Fibroblast of skin of left biceps (primary cell): ENCODE results near the gene ZNF141.
A peak's percentile ranks its signal among the peaks of the same experiment; 100 is the strongest.
"Not testable (repeated sequence)": the region's sequence is repeated elsewhere in the genome, so short reads cannot be mapped to it uniquely, and the experiment has no call there.

Source experiments
- DNase-seq, 2 experiments: peaks; one replicate each; pipeline ENCODE4 v3.0.0-alpha.2; 2013; ENCODE audit warnings: low read depth in 2 of 2

The ZNF141 gene

DNA sequence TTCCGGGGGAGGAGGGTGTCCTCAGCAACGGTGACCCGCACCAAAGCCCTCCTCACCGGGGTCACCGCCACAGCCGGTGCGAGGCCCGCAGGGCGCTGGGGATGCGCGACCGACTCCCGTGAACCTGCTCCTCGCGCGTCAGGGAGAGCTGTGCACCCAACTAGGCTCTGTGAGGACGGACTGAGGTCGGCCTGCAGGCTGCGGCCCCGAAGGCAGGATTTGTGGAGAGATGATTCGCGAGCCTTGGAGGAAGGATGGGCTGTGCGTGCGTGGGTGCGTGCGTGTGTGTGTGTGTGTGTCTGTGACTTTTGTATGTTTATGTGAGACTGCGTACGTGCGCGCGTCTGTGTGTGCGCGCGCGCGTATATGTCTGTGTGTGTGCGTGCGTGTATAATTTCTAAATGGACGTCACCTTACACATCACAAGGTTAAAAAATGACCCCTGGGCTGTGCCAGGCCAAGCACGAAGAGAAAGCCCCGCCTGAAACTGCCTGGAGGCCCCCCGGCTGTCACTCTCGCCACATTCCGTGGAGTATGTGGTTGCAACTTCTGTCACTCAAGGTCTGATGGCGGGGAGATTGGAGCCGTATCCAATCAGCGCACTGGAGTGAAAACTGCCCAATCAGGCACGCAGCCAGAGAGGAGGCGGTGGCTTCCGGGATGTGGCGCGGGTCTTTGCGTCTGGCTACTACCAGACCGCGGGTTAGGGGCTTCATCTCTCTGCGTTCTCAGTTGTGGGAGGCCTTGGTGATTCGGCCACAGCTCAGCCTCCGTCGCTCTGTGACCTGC, at the start of gene ZNF141:
Gene ZNF141 (plus strand): TSS at position 672 of the 789 bp plus-strand sequence. CDS start 170 bp downstream, outside the sequence.
- DNase-seq = peak; percentile 95

DNA sequence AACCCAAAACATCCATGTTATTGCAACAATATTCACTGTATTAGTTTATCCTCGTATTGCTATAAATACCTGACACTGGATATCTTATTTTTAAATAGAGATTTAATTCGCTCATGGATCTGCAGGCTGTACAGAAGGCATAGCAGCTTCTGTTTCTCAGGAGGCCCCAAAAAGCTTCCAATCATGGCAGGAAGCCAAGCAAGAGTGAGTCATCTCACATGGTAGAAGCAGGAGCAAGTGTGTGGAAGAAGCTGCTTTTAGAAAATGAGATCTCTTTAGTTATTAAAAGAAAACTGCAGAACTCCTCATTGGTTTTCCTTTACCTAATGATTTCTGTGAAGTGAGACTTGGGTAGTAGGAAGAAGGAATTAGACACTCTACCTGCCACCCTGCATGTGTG, 48.7 kb upstream of the ZNF141 start:
- no peak for DNase-seq

DNA sequence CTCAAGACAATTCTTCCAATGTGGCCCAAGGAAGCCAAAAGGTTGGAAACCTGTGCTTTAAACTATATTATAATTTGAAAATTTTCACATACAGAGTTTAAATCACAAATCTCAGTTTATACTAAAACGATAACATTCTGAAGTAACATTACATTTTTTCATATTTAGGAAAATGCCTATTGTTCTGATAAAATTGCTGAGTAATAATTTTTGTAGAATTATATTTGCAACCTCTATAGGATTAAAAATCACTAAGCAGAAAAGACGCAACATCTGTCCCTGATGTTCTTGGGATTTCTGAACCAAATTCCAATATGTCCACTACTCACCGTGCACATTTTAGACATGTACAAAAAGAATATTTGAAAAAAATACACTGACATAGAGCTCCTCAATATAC, 42.9 kb upstream of the ZNF141 start:
- no peak for DNase-seq

DNA sequence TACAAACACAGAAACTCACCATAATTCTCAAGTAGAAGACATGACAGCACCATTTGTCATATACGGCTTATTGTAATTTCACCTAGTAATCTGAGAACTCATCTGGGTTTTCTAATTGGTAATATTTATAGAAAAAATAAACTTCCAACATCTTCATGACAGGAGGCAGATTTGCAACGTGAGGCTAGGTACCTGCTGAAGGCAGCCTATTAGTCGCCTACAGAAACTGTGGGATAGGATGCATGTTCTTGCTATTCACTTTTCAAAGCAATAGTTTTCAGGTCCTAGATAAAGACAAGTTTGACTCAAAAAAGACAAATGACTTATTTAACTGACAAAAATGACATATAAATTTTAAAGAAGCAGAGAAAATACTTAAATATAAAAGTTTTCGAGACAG, 35.2 kb upstream of the ZNF141 start:
- DNase-seq = no peak

DNA sequence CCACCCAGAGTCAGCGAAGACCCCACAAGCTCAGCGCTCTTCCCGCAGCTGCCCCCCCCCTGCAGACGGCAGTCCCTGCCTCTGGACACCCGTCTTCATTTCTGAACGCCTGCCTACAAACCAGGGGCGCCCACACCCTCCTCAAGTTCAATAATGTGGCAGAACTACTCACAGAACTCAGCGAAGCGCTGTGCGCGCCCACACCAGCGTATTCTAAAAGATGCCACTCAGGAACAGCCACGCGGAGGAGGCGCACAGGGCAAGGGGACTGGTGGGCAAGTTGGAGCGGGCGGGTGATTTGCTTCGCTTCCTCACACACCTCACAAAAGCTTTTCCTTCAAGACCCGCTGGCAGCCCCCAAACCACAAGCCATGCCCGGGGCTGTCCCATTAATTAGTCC, 33.1 kb upstream of the ZNF141 start:
- not testable (repeated sequence) for DNase-seq

DNA sequence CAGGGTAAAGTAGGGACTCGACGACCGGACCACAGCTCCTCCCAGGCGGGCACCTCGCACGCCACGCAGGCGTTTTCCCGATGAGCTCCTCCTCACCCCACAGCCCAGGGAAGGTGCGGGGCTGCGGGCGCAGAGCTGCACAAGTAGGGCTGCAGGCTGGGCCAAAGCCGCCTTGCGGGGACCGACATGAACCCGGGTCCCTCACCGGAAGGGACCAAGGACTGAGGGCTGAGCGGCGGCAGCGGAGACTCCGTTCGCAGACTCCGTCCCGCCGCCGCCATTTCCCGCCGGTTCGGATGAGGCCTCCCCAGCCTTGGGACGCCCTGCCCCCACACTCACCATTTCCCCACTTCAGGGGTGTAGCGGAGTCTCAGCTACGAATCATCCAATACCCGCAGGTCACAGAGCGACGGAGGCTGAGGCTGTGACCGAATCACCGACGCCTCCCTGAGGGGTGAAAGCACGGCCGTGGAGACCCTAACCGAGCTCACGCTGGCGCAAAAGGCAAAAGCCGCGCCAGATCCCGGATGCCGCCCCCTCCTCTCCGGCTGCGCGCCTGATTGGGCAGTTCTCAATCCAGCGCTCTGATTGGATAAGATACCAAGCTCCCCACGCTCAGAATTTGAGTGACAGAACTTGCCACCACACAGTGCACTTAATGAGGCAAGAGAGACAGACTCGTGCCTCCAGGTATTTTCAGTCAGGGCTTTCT, 32.5 kb upstream of the ZNF141 start, which contains the start of gene ZNF732:
Gene ZNF732 (minus strand): TSS at position 506 of the 712 bp plus-strand sequence. CDS start 164 bp downstream, at position 342.
- DNase-seq = peak; percentile 32 to 42

DNA sequence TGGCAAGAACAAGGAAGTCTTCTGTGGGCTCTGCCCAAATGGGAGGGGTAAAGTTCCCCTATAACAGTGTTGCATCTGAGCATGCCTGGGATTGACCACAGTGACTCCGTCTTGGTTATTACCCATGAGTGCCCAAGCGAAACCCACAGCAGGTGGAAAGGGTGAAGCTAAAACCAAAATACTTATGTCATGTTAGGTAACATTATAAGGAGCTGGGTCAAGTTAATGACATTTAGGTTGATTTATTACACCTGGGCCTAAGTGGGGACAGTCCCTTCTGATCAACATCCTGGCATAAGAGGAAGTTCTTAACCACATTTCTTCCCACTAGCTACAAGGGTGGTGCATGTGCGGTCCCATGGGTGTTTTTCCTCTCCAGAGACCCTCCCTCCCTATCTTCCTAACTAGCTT, 31.1 kb upstream of the ZNF141 start:
- no peak for DNase-seq

DNA sequence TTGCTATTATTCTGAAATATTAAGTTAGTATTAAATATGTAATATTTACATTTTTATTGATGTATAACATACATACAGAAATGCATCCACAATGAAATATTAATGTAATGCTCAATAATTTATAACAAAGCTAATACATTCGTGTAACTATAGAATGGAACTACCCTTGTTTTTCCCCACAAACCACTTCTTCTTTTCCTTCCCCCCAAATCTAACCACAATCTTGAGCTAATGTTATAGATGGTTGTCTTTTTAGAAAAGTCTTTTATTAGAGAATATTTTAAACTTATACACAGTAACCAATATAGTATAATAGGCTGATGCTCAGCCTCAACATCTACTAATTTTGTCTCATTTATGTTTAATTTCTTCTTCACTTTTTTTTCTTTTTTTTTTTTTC, 27.8 kb upstream of the ZNF141 start:
- DNase-seq = no peak

DNA sequence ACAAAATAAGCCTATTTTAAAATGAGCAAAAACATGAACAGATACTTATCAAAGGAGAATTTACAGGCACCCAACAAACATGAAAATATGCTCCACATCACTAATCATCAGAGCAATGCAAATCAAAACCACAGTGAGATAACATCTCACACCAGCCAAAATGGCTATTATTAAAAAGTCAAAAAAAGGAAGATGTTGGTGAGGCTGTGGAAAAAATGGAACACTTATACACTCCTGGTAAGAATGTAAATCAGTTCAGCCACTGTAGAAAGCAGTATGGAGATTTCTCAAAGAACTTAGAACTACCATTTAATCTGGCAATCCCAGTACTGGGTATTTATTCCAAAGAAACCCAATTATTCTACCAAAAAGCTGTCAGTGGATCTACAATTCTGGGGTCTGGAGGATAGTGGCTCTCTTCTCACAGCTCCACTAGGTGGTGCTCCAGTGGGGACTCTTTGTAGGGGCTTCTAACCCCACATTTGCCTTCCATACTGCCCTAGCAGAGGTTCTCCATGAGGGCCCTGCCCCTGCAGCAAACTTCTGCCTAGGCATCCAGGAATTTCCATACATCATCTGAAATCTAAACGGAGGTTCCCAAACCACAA, 23.2 kb upstream of the ZNF141 start:
- DNase-seq = no peak

DNA sequence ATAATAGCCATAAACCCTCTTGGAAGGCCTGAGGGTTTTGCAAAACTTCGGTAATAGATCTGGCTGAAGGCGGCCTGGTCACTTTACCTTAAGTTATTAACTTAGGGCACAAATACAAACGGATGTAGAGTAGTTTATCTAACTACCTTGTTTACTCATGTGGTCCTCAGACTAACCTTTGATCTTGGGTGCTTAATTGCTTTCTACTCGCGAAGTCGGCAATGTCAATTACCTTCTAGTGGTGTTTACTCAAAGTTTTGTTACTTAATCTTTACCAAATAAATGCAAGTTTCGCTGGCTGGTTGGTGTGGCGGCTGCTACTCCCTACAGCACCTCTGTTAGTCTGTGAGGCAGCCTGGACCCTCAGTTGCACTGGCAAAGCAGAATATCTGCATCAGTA, 8.9 kb upstream of the ZNF141 start:
- no peak for DNase-seq

DNA sequence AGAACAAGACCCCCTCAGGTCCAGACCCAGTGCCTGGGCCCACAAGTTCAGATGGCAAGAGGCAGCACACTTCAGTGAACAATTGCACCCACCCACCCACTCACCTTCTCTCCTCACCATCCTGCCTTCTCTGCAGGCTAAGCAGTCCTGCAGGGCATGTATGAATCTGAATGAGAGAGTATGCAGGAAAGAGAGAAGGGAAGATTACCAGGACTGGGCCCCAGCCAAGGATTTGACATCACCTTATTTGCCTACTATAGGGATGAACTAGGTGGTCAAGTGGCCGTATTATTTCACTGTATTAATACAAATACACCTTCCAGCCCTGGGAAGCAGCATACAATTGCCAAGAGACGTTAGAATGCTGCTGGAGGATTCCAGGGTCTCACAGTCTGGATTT, 2.1 kb upstream of the ZNF141 start:
- no peak for DNase-seq

DNA sequence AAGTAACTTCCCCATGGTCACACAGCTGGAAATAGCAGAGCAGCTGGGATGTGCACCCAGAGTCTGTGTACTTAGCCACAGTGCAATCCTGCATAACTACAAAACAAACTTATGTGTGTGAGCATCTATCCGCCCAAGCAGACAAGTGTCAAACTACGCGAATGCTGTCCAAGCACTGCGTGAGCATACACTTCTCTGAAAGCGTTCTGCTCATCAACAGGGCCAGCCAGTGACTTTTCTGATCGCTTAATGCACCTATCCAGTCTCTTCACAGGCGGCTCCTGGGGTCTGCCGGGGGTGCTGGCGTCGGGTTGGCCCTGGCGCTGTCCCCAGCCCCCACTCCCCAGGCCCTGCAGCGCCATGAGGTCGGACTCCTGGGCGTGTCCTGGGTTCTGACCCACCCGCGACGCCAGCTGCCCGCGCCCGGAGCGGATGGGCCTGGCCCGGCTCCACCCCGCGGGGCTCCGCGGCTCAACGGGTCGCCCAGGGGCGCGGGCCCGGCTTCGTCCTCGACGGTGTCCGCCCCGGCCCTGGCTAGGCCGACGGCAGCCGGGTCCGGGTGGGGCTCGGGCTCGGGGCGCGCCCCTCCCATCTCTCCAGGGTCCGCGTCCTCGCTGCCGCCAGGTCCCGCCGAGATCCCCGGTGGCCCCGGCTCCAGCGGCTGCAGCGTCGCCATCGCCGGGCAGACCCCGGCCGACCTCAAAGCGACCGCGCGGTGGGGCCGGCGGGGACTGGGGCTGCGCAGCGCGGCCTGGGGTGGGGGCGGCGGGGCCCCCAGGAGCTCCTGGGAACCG, 1.3 kb upstream of the ZNF141 start:
- DNase-seq = no peak

DNA sequence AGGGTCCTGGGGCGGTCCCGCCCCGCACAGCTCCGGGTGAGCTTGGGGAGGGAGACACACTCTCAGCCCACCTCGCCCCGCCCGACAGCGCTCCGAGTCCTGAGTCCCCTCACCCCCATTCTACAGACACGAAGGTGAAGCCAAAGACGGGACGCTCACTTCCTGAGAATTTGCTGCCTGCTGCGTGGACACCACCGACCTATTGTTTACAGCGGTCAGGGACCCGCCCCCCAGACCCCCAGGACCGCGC, 796 bp upstream of the ZNF141 start:
- no peak for DNase-seq

DNA sequence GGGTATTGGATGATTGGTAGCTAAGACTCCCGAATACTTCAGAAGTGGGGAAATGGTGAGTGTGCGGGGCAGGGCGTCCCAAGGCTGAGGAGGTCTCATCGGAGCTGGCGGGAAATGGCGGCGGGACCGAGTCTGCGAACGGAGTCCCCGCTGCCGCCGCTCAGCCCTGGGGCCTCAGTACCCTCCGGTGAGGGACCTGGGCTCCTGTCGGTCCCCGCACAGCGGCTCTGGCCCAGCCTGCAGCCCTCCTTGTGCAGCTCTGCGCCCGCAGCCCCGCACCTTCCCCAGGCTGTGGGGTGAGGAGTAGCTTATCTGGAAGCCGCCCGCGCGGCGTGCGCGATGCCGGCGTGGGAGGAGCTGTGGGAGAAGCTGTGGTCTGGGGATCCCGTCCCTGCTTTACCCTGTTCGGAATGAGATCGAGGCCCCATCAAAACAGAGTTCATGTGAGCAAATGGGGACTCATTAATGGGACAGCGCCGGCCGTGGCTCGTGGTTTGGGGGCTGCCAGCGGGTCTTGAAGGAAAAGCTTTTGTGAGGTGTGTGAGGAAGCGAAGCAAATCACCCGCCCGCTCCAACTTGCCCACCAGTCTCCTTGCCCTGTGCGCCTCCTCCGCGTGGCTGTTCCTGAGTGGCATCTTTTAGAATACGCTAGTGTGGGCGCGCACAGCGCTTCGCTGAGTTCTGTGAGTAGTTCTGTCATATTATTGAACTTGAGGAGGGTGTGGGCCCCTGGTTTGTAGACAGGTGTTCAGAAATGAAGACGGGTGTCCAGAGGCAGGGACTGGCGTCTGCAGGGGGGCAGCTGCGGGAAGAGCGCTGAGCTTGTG, 531 bp downstream of the ZNF141 start:
- DNase-seq = no peak

DNA sequence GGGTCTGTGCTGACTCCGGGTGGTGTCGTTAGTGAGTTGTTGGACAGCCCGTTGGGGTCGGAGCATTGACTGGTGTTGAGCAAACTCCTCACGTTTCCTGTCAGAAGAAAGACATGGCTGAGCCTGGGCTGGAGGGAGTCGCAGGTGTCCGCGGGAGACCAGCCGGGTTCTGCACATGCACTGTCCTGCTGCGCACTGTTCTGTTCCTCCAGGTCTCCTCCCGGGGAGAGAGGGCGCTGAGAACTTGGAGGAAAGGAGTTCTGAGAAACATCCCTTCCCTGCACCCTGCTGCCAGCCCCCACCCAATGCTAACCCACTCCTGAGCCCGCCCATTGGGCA, 1.1 kb downstream of the ZNF141 start:
- no peak for DNase-seq

DNA sequence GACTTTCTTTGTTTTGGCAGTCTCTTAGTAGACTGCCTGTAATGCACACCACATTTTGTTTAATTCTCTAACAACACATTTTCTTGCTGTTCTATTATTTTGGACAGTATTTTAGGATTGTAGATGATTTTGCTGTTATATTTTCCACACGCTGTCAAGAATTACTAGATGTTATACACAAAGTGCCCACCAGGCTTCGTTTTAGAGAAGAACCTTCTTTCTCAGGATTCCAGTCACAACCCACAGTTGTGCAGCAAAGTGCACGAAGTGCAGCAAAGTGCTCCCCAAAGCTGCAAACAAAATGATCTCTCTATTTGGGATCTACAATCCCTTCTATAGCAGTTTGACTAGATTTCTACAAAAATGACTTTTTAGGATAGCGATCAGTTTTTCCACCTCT, 2.4 kb downstream of the ZNF141 start:
- no peak for DNase-seq

DNA sequence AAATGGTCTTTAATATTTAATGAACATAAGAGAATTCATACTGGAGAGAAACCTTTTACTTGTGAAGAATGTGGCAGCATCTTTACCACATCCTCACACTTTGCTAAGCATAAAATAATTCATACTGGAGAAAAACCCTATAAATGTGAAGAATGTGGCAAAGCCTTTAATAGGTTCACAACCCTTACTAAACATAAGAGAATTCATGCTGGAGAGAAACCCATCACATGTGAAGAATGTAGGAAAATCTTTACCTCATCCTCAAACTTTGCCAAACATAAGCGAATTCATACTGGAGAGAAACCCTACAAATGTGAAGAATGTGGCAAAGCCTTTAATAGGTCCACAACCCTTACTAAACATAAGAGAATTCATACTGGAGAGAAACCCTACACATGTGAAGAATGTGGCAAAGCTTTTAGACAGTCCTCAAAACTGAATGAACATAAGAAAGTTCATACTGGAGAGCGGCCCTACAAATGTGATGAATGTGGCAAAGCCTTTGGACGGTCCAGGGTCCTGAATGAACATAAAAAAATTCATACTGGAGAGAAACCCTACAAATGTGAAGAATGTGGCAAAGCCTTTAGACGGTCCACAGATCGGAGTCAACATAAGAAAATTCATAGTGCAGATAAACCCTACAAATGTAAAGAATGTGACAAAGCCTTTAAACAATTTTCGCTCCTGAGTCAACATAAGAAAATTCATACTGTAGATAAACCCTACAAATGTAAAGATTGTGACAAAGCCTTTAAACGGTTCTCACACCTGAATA, 35.6 kb downstream of the ZNF141 start:
- DNase-seq = no peak

DNA sequence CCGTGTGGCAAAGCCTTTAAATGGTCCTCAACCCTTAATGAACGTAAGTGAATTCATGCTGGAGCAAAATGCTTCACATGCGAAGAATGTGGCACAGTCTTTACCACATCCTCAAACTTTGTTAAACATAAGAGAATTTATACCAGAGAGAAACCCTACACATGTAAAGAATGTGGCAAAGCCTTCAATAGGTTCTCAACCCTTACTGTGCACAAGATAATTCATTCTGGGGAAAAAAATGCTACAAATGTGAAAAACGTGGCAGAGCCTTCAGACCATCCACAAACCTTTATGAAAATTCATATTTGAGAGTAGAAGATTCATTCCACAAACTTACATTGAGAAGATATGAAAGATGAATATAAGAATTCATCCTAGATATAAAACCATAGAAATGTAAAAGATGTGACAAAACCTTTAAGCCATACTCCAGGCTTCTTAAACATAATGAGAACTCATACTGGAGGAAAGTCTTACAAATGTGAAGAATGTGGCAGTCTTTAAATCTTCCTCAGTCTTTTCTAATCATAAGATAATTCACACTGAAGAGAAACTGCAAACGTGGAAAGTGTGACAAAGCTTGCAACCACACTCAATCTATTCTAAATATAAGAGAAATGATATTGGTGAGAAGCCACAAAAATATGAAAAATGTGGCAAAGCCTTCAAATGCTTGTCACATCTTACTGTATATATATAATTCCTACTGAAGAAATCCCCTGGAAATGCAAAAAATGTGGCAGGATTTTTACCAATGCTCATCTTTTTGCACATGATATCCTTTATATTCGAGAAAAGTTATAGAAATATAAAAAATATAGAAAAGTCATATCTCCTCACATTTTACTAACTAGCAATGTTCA, 36.9 kb downstream of the ZNF141 start:
- no peak for DNase-seq

DNA sequence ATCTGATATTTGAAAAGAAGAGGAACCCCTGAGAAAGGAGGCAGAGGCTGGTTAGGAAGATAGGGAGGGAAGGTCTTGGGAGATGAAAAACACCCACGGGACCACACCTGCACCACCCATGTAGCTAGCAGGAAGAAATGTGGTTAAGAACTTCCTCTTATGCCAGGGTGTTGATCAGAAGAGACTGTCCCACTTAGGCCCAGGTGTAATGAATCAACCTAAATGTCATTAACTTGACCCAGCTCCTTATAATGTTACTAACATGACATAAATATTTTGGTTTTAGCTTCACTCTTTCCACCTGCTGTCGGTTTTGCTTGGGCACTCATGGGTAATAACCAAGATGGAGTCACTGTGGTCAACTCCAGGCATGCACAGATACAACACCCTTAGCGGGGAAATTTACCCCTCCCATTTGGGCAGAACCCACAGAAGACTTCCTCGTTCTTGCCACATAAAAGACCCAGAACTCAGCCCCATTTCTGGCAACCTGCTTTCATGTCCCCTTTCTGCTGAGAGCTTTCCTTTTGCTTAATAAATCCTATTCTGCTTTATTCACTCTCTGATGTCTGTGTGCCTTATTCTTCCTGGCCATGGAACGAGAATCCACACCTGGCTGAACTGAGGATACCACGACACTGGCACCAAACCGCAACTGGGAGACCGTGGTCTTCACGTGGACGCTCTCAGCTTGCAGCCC, 46.8 kb downstream of the ZNF141 start:
- no peak for DNase-seq
